HUES6 (cell line): ENCODE data around the gene CDK17.
A peak's percentile ranks its signal among the peaks of the same experiment; 100 is the strongest.

Experiments
- H3K27ac ChIP-seq: 2 replicates; pipeline ENCODE4 v1.7.0; 2013; ENCODE audit warnings: low read depth, mild to moderate bottlenecking, low read length, inconsistent platforms
- H3K27me3 ChIP-seq: 2 replicates; pipeline ENCODE4 v1.6.1; 2013; ENCODE audit warnings: low read length; ENCODE audit not compliant: control insufficient read depth, insufficient read depth
- H3K36me3 ChIP-seq: 2 replicates; pipeline ENCODE4 v1.6.1; 2013; ENCODE audit warnings: low read length; ENCODE audit not compliant: control insufficient read depth, insufficient read depth
- H3K4me1 ChIP-seq: 2 replicates; pipeline ENCODE4 v1.6.1; 2013; ENCODE audit warnings: low read length; ENCODE audit not compliant: control insufficient read depth, insufficient read depth
- H3K4me3 ChIP-seq: 2 replicates; pipeline ENCODE4 v1.5.1; 2013; ENCODE audit warnings: low read depth, low read length
- H3K9ac ChIP-seq: one replicate; pipeline ENCODE4 v1.6.1; 2013; ENCODE audit warnings: mild to moderate bottlenecking, low read length
- H3K9me3 ChIP-seq: 2 replicates; pipeline ENCODE4 v1.6.1; 2013; ENCODE audit warnings: low read depth, low read length; ENCODE audit not compliant: control insufficient read depth, insufficient read depth

The CDK17 gene

DNA sequence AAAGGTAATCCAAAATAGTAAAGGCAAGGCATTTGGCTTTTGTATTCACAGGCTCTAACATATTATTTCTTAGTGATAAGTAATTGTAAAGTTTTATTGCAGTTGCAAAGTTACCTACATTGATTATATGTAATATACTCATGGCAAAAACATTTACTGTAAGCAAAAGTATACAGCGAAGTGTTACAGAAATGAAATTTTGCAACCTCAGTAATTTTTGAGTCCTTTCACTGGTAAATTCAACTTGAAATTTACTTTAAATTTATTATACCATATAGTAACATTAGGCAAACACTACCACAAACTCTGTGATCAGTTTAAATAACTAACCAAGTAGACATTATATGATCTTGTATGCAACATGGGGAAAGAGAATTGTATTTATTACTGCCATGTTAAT lies 89.0 kb downstream of the CDK17 start:
- Histone ChIP-seq H3K27me3 (no peaks in the 10 kb centered on the region), H3K9ac (no peak overlapping the region), H3K4me3 (no peak overlapping the region), H3K36me3 (peaks cover 7% of the 10 kb centered on the region), H3K9me3 (no peaks in the 10 kb centered on the region), H3K27ac (no peak overlapping the region), H3K4me1 (no peaks in the 10 kb centered on the region)

DNA sequence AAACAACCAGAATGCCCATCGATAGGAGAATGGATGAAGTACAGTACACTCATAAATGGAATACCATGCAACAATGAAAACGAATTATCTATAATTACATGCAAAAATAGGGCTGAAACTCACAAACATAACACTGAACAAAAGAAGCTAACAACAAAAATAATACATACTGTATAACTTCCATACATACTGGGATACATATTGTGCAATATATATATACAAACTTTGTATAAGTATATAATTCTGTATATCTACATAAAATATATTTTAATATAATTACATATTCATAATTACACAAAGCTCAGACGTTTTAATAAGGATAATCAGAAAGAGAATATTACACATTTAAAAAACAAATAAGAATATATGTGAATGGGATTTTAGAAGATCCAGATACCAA lies 90.2 kb downstream of the CDK17 start:
- Histone ChIP-seq H3K9me3 (no peaks in the 10 kb centered on the region), H3K36me3 (peaks cover 7% of the 10 kb centered on the region), H3K27me3 (no peaks in the 10 kb centered on the region), H3K4me3 (no peak overlapping the region), H3K4me1 (peaks cover under 1% of the 10 kb centered on the region; the same call in 1 of the 2 replicates), H3K27ac (no peak overlapping the region), H3K9ac (no peak overlapping the region)

- H3K27me3 ChIP-seq, result no peaks in the 10 kb centered on the region
- no peaks in the 10 kb centered on the region for H3K9me3 ChIP-seq
- no peak overlapping the region for H3K4me3 ChIP-seq
- H3K9ac ChIP-seq, result no peak overlapping the region
- no peak overlapping the region for H3K27ac ChIP-seq
- H3K4me1 ChIP-seq, result peaks cover 7% of the 10 kb centered on the region; the same call in 1 of the 2 replicates
- peaks cover 7% of the 10 kb centered on the region for H3K36me3 ChIP-seq
These were observed 91.4 kb downstream of the CDK17 start for GRCh38 chr12:96308881-96309280.

DNA sequence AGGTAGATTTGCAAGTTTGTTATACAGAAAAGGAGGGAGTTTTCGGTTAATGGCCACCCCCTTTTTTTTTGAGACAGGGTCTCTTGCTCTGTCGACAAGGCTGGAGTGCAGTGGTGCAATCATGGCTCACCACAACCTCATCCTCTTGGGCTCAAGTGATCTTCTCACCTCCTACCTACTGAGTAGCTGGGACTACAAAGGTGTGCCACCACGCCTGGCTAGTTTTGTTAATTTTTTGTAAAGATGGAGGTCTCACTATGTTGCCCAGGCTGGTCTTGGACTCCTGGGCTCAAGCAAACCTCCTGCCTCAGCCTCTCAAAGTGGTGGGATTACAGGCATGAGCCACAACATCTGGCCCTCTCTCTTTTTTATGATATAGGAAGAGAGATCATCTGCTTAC lies 94.6 kb downstream of the CDK17 start:
- H3K4me1 ChIP-seq, result peaks cover 7% of the 10 kb centered on the region; the same call in 1 of the 2 replicates
- H3K9ac ChIP-seq, result no peak overlapping the region
- H3K36me3 ChIP-seq, result peaks cover 3% of the 10 kb centered on the region
- H3K4me3 ChIP-seq, result no peak overlapping the region
- H3K9me3 ChIP-seq, result no peaks in the 10 kb centered on the region
- no peaks in the 10 kb centered on the region for H3K27me3 ChIP-seq
- no peak overlapping the region for H3K27ac ChIP-seq

GRCh38 chr12:96303653-96304052 lies 96.6 kb downstream of the CDK17 start:
- Histone ChIP-seq H3K27ac (no peak overlapping the region), H3K36me3 (peaks cover 7% of the 10 kb centered on the region), H3K9me3 (no peaks in the 10 kb centered on the region), H3K27me3 (no peaks in the 10 kb centered on the region), H3K9ac (no peak overlapping the region), H3K4me3 (no peak overlapping the region), H3K4me1 (peaks cover 7% of the 10 kb centered on the region; the same call in 1 of the 2 replicates)

DNA sequence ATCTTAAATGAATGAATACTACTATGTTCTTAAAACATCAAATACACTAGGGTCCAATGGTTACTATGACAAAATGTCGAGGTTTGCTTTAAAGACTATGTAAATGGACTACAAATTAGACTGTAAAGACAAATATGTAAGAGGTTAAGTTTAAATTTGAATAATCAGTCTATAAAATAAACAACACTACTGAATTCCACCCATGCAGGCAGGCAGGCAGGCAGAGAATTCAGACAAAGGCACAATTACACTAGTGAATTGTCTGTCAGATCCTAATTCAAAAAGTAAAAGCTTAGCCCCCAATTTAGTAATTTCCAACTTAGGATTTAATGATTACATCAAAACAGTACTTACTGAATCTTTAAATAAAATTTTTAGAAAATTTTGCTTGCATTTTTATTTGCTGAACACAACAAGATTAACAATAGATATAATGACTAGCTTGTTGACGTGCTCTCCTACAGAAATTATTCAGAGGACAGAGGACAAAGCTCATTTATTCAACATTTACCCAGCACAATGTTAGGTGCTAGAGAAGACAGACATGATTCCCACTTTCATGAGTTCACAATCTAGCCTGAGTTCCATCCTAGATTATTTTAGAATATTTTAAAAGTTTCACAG lies 97.4 kb downstream of the CDK17 start:
- Histone ChIP-seq H3K27ac (0 out of 2 replicates have a peak overlapping the region, but pooled peaks have one; percentile 26), H3K27me3 (no peaks in the 10 kb centered on the region), H3K4me3 (no peak overlapping the region), H3K9me3 (no peaks in the 10 kb centered on the region), H3K4me1 (peaks cover 7% of the 10 kb centered on the region; the same call in 1 of the 2 replicates), H3K36me3 (peaks cover 7% of the 10 kb centered on the region), H3K9ac (no peak overlapping the region)

DNA sequence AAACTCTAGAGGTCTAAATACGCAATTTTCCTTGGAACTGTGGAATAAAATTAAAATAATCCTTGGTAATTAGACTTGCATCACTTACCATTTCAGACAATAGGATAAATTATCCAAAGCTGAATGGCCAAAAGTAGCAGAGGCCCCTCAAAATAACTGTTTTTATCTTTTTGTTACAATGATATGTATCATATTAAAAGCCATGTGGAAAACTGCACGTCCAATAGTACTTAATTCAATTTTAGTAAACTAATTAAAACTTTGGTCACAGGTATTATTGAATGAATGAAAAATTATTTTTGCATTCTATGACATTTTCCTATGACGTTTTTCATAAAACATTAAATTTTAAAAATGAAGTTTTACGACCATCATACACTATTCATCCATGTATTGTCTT lies 98.5 kb downstream of the CDK17 start:
- H3K9ac ChIP-seq, result no peak overlapping the region
- H3K9me3 ChIP-seq, result no peaks in the 10 kb centered on the region
- peaks cover 14% of the 10 kb centered on the region for H3K36me3 ChIP-seq
- H3K4me3 ChIP-seq, result no peak overlapping the region
- no peaks in the 10 kb centered on the region for H3K27me3 ChIP-seq
- H3K27ac ChIP-seq, result no peak overlapping the region
- peaks cover 7% of the 10 kb centered on the region; the same call in 1 of the 2 replicates for H3K4me1 ChIP-seq

- Histone ChIP-seq H3K9me3 (no peaks in the 10 kb centered on the region), H3K4me3 (no peak overlapping the region), H3K36me3 (peaks cover 16% of the 10 kb centered on the region), H3K4me1 (peaks cover 7% of the 10 kb centered on the region; the same call in 1 of the 2 replicates), H3K9ac (no peak overlapping the region), H3K27me3 (no peaks in the 10 kb centered on the region), H3K27ac (no peak overlapping the region)
These were observed 100.2 kb downstream of the CDK17 start for GRCh38 chr12:96300064-96300463.

GRCh38 chr12:96297504-96297903 lies 102.7 kb downstream of the CDK17 start:
- Histone ChIP-seq H3K27ac (no peak overlapping the region), H3K4me1 (no peaks in the 10 kb centered on the region), H3K9ac (no peak overlapping the region), H3K27me3 (no peaks in the 10 kb centered on the region), H3K4me3 (no peak overlapping the region), H3K36me3 (peaks cover 24% of the 10 kb centered on the region), H3K9me3 (no peaks in the 10 kb centered on the region)

- Histone ChIP-seq H3K27ac (no peak overlapping the region), H3K4me3 (no peak overlapping the region), H3K4me1 (no peaks in the 10 kb centered on the region), H3K36me3 (peaks cover 24% of the 10 kb centered on the region), H3K27me3 (no peaks in the 10 kb centered on the region), H3K9ac (no peak overlapping the region), H3K9me3 (no peaks in the 10 kb centered on the region)
These were observed 104.6 kb downstream of the CDK17 start for GRCh38 chr12:96295532-96296160.

DNA sequence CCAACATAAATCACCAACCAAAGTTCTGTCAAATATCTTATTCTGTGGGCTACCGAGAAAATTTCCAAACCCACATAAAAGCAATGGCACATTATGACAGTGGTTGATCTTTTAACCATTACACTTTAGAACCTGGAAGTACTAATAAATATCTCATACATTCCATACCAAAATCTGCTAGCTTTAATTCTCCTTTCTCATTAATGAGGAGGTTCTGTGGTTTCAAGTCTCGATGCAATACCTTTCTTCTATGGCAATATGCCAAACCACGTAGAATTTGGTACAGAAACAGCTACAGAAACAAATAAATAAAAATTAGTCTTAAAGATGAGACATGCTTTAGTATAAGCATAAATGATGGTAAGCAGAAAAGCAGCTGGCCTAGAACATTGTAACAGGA lies 105.4 kb downstream of the CDK17 start:
- Histone ChIP-seq H3K4me3 (no peak overlapping the region), H3K27me3 (no peaks in the 10 kb centered on the region), H3K9ac (no peak overlapping the region), H3K4me1 (no peaks in the 10 kb centered on the region), H3K27ac (no peak overlapping the region), H3K36me3 (peaks cover 24% of the 10 kb centered on the region), H3K9me3 (no peaks in the 10 kb centered on the region)
